Occipital lobe (tissue), 2 donors: Measurements from ENCODE around the gene PTPRF. TPM values are rescaled to one million over a fixed set of nuclear protein-coding genes. Genes with fewer than 3 reads are reported as not detected.

Experiments used
- DNase-seq: peaks from one replicate; lab custom pipeline; 2025; lab: John Stamatoyannopoulos, UW
- total RNA-seq: library from RNA; depleted of rRNA; stranded (reverse); fragments of >200 nt; gene quantifications from one replicate; pipeline ENCODE4 v1.2.3, GENCODE V29; 2014

The PTPRF gene
- total RNA-seq, 1 donor from 2014 or later, result 37.6 TPM

- DNase-seq, result no peak
These were observed 18.0 kb upstream of the PTPRF start for GRCh38 chr1:43512681-43513080.

- DNase-seq, result no peak
These were observed 17.1 kb upstream of the PTPRF start for GRCh38 chr1:43513471-43514173.

GRCh38 chr1:43518935-43519686, 11.6 kb upstream of the PTPRF start:
- DNase-seq, result no peak

- DNase-seq, result no peak
These were observed 10.4 kb upstream of the PTPRF start for GRCh38 chr1:43520100-43520778.

GRCh38 chr1:43521078-43521477, 9.6 kb upstream of the PTPRF start:
- DNase-seq, result no peak

- no peak for DNase-seq
These were observed 8.9 kb upstream of the PTPRF start for GRCh38 chr1:43521756-43522155.

GRCh38 chr1:43522431-43522775, 8.3 kb upstream of the PTPRF start:
- no peak for DNase-seq

GRCh38 chr1:43522776-43523480, 7.8 kb upstream of the PTPRF start:
- DNase-seq, result no peak

GRCh38 chr1:43524804-43525203, 5.9 kb upstream of the PTPRF start:
- DNase-seq, result no peak

GRCh38 chr1:43526002-43526401, 4.7 kb upstream of the PTPRF start:
- DNase-seq, result no peak

GRCh38 chr1:43527111-43527878, 3.4 kb upstream of the PTPRF start:
- no peak for DNase-seq

- DNase-seq, result peak; percentile 61
These were observed 1.4 kb upstream of the PTPRF start for GRCh38 chr1:43529206-43529731.

- no peak for DNase-seq
These were observed 623 bp downstream of the PTPRF start for GRCh38 chr1:43531107-43531905.

- no peak for DNase-seq
These were observed 1.4 kb downstream of the PTPRF start for GRCh38 chr1:43531906-43532584.

- DNase-seq, result no peak
These were observed 2.0 kb downstream of the PTPRF start for GRCh38 chr1:43532716-43533115.

- DNase-seq, result no peak
These were observed 2.9 kb downstream of the PTPRF start for GRCh38 chr1:43533584-43533983.

- DNase-seq, result no peak
These were observed 3.6 kb downstream of the PTPRF start for GRCh38 chr1:43534256-43534655.

- DNase-seq, result no peak
These were observed 5.6 kb downstream of the PTPRF start for GRCh38 chr1:43536196-43536863.

- no peak for DNase-seq
These were observed 6.2 kb downstream of the PTPRF start for GRCh38 chr1:43536864-43537358.
